T-helper 1 cell treated with Interleukin-12 subunit alpha and Interleukin-12 subunit beta and Interleukin-4 antibody, amounts not matched to agents 30 ng/mL and 1 ng/mL, for 36 hours (primary cell): ENCODE measurements around the gene TMEM184A. TPM values are rescaled to one million over a fixed set of nuclear protein-coding genes. Genes with fewer than 3 reads are reported as not detected.

ENCODE experiments used
- total RNA-seq: library from RNA; stranded (reverse); gene quantifications from 2 replicates; pipeline ENCODE4 v1.2.3, GENCODE V29; 2022

TMEM184A gene
- total RNA-seq, 1 donor from 2014 or later = not detected

Other genes starting within 250 kb of the TMEM184A start
- 0.88 and 2.5 TPM in 2 replicates for gene MICALL2, start 96.7 kb downstream of the TMEM184A start, total RNA-seq
- gene INTS1, start 51.8 kb downstream of the TMEM184A start, total RNA-seq = 80.9 and 90.5 TPM in 2 replicates
- 29.2 and 31.6 TPM in 2 replicates for gene MAFK, start 25.5 kb downstream of the TMEM184A start, total RNA-seq
- gene PSMG3, start 13.8 kb upstream of the TMEM184A start, total RNA-seq = 29.3 and 33.7 TPM in 2 replicates
- 0.10 and 0.17 TPM in 2 replicates for gene ELFN1, start 114.1 kb upstream of the TMEM184A start, total RNA-seq